Measurements from ENCODE around the gene MFN2. TPM values are rescaled to one million over a fixed set of nuclear protein-coding genes. Genes with fewer than 3 reads are reported as not detected.

MFN2 gene
- polyA plus RNA-seq, 1 donor from 2014 or later: 64.9 TPM

- H3K27ac ChIP-seq (ENCODE audit: low read length): no peak overlapping the region
- H3K4me3 ChIP-seq (ENCODE audit: low read length): no peak overlapping the region
- H3K9ac ChIP-seq (ENCODE audit: low read length): no peak overlapping the region
- H2AFZ ChIP-seq (ENCODE audit: low read depth, low read length): no peak overlapping the region
- H3K9me2 ChIP-seq (ENCODE audit: insufficient read depth, low read length): no peaks in the 10 kb centered on the region
- no peaks in the 10 kb centered on the region for H3K9me3 ChIP-seq (ENCODE audit: low read length)
- no peak overlapping the region for H3K4me2 ChIP-seq (ENCODE audit: low read length)
- H3K36me3 ChIP-seq (ENCODE audit: insufficient read depth, low read length): no peaks in the 10 kb centered on the region
- no peaks in the 10 kb centered on the region for H3F3A ChIP-seq (ENCODE audit: insufficient read depth, low read length, poor library complexity, severe bottlenecking)
- peaks cover 27% of the 10 kb centered on the region for H3K79me2 ChIP-seq (replicated peaks; ENCODE audit: insufficient read depth, low read length)
- H4K20me1 ChIP-seq (ENCODE audit: insufficient read depth): no peaks in the 10 kb centered on the region
- TF ChIP-seq, protein P1, sequence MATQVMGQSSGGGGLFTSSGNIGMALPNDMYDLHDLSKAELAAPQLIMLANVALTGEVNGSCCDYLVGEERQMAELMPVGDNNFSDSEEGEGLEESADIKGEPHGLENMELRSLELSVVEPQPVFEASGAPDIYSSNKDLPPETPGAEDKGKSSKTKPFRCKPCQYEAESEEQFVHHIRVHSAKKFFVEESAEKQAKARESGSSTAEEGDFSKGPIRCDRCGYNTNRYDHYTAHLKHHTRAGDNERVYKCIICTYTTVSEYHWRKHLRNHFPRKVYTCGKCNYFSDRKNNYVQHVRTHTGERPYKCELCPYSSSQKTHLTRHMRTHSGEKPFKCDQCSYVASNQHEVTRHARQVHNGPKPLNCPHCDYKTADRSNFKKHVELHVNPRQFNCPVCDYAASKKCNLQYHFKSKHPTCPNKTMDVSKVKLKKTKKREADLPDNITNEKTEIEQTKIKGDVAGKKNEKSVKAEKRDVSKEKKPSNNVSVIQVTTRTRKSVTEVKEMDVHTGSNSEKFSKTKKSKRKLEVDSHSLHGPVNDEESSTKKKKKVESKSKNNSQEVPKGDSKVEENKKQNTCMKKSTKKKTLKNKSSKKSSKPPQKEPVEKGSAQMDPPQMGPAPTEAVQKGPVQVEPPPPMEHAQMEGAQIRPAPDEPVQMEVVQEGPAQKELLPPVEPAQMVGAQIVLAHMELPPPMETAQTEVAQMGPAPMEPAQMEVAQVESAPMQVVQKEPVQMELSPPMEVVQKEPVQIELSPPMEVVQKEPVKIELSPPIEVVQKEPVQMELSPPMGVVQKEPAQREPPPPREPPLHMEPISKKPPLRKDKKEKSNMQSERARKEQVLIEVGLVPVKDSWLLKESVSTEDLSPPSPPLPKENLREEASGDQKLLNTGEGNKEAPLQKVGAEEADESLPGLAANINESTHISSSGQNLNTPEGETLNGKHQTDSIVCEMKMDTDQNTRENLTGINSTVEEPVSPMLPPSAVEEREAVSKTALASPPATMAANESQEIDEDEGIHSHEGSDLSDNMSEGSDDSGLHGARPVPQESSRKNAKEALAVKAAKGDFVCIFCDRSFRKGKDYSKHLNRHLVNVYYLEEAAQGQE (IDR thresholded peaks at IDR 0.05; ENCODE audit: borderline replicate concordance): no peak
- TF ChIP-seq, protein P2, sequence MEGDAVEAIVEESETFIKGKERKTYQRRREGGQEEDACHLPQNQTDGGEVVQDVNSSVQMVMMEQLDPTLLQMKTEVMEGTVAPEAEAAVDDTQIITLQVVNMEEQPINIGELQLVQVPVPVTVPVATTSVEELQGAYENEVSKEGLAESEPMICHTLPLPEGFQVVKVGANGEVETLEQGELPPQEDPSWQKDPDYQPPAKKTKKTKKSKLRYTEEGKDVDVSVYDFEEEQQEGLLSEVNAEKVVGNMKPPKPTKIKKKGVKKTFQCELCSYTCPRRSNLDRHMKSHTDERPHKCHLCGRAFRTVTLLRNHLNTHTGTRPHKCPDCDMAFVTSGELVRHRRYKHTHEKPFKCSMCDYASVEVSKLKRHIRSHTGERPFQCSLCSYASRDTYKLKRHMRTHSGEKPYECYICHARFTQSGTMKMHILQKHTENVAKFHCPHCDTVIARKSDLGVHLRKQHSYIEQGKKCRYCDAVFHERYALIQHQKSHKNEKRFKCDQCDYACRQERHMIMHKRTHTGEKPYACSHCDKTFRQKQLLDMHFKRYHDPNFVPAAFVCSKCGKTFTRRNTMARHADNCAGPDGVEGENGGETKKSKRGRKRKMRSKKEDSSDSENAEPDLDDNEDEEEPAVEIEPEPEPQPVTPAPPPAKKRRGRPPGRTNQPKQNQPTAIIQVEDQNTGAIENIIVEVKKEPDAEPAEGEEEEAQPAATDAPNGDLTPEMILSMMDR (IDR thresholded peaks at IDR 0.05; ENCODE audit: poor library complexity, severe bottlenecking): no peak
- TF ChIP-seq SMC3 (conservative IDR thresholded peaks at IDR 0.05; ENCODE audit: poor library complexity): no peak
- no peak for TF ChIP-seq EZH2 (IDR thresholded peaks at IDR 0.05; ENCODE audit: borderline replicate concordance, insufficient read depth, low read length, poor library complexity, severe bottlenecking)
- no peak for TF ChIP-seq EP300 (conservative IDR thresholded peaks at IDR 0.05; ENCODE audit: poor library complexity, severe bottlenecking)
- TF ChIP-seq RAD21 (conservative IDR thresholded peaks at IDR 0.05): no peak
- no peak for TF ChIP-seq POLR2AphosphoS5 (IDR thresholded peaks at IDR 0.05)
- no peak for TF ChIP-seq TAF1 (IDR thresholded peaks at IDR 0.05; ENCODE audit: low read depth)
- no peak for TF ChIP-seq MXI1 (conservative IDR thresholded peaks at IDR 0.05; ENCODE audit: poor library complexity, severe bottlenecking)
- H3K27me3 ChIP-seq (ENCODE audit: insufficient read depth, low read depth, low read length): no peaks in the 10 kb centered on the region
Measured at GRCh38 chr1:11985851-11986250, 5.6 kb downstream of the MFN2 start.

DNA sequence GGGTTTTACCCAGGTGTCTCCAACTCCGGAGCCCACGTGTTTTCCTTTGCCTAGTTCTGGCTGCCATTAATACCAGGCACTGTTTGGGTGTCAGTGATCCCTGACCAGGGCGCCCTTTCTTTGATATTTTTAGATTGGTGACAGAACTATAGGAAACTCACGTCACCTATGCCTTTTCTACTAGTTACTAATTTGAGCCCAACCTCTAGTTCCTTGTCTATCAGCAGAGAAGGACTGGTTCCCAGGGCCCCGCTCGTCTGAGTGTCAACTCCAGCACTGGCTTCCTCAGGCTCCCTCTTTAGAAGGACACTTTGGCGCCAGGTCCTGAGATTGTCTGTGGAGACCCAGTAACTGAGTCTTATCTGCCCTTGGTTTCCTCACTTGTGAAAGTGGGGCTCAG is 9.4 kb downstream of the MFN2 start:
- no peak overlapping the region for H3K4me2 ChIP-seq (ENCODE audit: low read length)
- H3F3A ChIP-seq (ENCODE audit: insufficient read depth, low read length, poor library complexity, severe bottlenecking): no peaks in the 10 kb centered on the region
- no peaks in the 10 kb centered on the region for H3K9me2 ChIP-seq (ENCODE audit: insufficient read depth, low read length)
- H3K36me3 ChIP-seq (ENCODE audit: insufficient read depth, low read length): no peaks in the 10 kb centered on the region
- TF ChIP-seq EZH2 (IDR thresholded peaks at IDR 0.05; ENCODE audit: borderline replicate concordance, insufficient read depth, low read length, poor library complexity, severe bottlenecking) (no peak), RAD21 (conservative IDR thresholded peaks at IDR 0.05) (no peak), POLR2AphosphoS5 (IDR thresholded peaks at IDR 0.05) (no peak), MXI1 (conservative IDR thresholded peaks at IDR 0.05; ENCODE audit: poor library complexity, severe bottlenecking) (no peak), TAF1 (IDR thresholded peaks at IDR 0.05; ENCODE audit: low read depth) (no peak), EP300 (conservative IDR thresholded peaks at IDR 0.05; ENCODE audit: poor library complexity, severe bottlenecking) (no peak), SMC3 (conservative IDR thresholded peaks at IDR 0.05; ENCODE audit: poor library complexity) (no peak)
- TF ChIP-seq, protein P1 (IDR thresholded peaks at IDR 0.05; ENCODE audit: borderline replicate concordance): no peak
- TF ChIP-seq, protein P2 (IDR thresholded peaks at IDR 0.05; ENCODE audit: poor library complexity, severe bottlenecking): no peak
- H3K4me3 ChIP-seq (ENCODE audit: low read length): no peak overlapping the region
- H3K79me2 ChIP-seq (replicated peaks; ENCODE audit: insufficient read depth, low read length): peaks cover 3% of the 10 kb centered on the region
- no peaks in the 10 kb centered on the region for H4K20me1 ChIP-seq (ENCODE audit: insufficient read depth)
- no peaks in the 10 kb centered on the region for H3K27me3 ChIP-seq (ENCODE audit: insufficient read depth, low read depth, low read length)
- no peak overlapping the region for H3K9ac ChIP-seq (ENCODE audit: low read length)
- H3K9me3 ChIP-seq (ENCODE audit: low read length): no peaks in the 10 kb centered on the region
- no peak overlapping the region for H2AFZ ChIP-seq (ENCODE audit: low read depth, low read length)
- H3K27ac ChIP-seq (ENCODE audit: low read length): no peak overlapping the region

Data from neural cell (in vitro differentiated cells).